Omental fat pad (tissue), 4 donors: Measurements from ENCODE around the gene IFI35. TPM values are rescaled to one million over a fixed set of nuclear protein-coding genes. Genes with fewer than 3 reads are reported as not detected.

Experiments used
- ATAC-seq: fragments of 150-250 bp; one replicate; pipeline ENCODE4 v1.9.1; 2016; ENCODE audit warnings: mild to moderate bottlenecking, moderate library complexity; ENCODE audit not compliant: low FRiP score
- DNase-seq: peaks from one replicate; pipeline ENCODE4 v3.0.0-alpha.2; 2019; ENCODE audit warnings: low spot score
- CTCF ChIP-seq, 3 donors: fragments of 450-650 bp; IDR thresholded peaks; one replicate each; pipeline ENCODE4 v1.5.1; 2016 to 2017; ENCODE audit warnings: antibody characterized with exemption in 3 of 3, mild to moderate bottlenecking in 3 of 3, moderate library complexity in 2 of 3
- total RNA-seq, 4 donors: library from RNA; depleted of rRNA; stranded (reverse); fragments of >200 nt; gene quantifications; one replicate each; pipeline ENCODE4 v1.1.0, GENCODE V29; 2016

The IFI35 gene
- total RNA-seq, 4 donors from 2014 or later: 29.1 to 108 (median 34.4) TPM

- TF ChIP-seq CTCF (IDR thresholded peaks at IDR 0.05): no peak
- ATAC-seq (no peak), DNase-seq (no peak)
Observed at GRCh38 chr17:43025766-43026537, 19.4 kb downstream of the IFI35 start.

GRCh38 chr17:43026595-43026994 is 20.0 kb downstream of the IFI35 start:
- no peak for TF ChIP-seq CTCF (IDR thresholded peaks at IDR 0.05)
- no peak for ATAC-seq
- no peak for DNase-seq

- no peak for ATAC-seq
- no peak for TF ChIP-seq CTCF (IDR thresholded peaks at IDR 0.05)
- no peak for DNase-seq
Observed at GRCh38 chr17:43027091-43028032, 20.8 kb downstream of the IFI35 start.

GRCh38 chr17:43028221-43028861 is 21.8 kb downstream of the IFI35 start:
- ATAC-seq (no peak), DNase-seq (no peak)
- TF ChIP-seq CTCF (IDR thresholded peaks at IDR 0.05): no peak

- no peak for TF ChIP-seq CTCF (IDR thresholded peaks at IDR 0.05)
- DNase-seq (no peak), ATAC-seq (no peak)
Observed at GRCh38 chr17:43030137-43030767, 23.7 kb downstream of the IFI35 start.

DNA sequence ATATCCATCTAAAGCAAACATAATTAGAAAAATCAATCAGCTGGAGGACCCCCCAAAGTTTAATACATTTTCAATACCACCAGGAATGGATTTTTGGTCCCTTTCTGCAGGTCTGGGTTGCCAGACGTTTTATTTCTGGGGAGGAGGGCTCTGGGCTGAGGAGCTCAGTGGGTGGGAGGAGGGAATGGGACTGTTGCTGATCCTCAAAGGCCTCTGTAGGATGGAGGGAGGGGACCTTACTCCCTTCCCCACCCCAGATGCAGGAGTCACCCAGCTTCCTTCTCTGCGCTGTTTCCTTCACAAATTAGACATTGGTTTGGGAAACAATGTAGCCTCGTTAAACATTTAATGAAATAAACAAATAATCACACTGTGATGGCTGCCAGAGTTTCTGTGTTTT is 25.1 kb downstream of the IFI35 start:
- DNase-seq: no peak
- ATAC-seq: no peak
- TF ChIP-seq CTCF (IDR thresholded peaks at IDR 0.05): no peak
